HG02763 (cell line): ENCODE data around the gene NTN1.

ENCODE experiments used
- ATAC-seq: cut with Tn5 transposase; IDR thresholded peaks from one replicate; pipeline ENCODE4 v1.9.1; 2021; ENCODE audit warnings: mild to moderate bottlenecking, moderate library complexity; ENCODE audit not compliant: unreplicated experiment

Gene NTN1

DNA sequence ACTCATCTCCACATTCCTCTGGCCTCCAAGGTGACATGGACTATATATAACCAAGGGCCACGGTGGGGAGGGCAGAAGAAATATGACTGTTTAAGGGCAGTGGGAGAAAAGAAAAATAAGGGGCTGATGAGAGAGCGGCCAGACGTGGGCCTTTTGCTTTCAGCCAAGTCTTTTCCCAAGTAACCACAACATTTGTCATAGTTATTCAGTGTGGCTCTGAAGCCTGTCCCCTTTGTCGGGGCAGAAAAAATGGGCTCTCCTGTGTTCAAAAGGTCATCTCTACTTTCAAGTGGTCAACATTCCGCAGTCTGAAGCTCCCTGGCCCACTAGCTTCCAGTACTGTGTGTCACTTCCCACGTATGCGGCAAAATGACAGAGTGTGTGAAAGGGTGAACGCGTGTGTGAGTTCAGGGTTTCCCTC is 245.4 kb downstream of the NTN1 start:
- no peak for ATAC-seq

DNA sequence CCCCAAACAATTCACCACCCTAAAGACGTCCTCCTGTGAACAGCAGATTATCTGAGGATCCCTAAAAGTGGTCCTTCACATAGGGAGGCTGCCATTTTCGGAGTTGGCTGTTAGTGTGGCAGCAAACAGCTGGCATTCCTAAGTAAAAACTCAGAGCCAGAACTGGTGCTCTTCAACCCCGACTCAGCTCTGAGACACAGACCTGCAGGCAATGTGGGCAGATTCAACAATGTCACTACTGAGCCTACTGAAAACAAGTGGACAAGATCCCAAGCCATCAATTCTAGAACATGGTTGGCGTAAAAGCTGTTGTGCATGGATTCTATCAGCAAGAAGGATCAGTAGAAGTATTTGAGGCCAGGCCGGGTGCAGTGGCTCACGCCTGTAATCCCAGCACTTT is 247.2 kb downstream of the NTN1 start:
- no peak for ATAC-seq

DNA sequence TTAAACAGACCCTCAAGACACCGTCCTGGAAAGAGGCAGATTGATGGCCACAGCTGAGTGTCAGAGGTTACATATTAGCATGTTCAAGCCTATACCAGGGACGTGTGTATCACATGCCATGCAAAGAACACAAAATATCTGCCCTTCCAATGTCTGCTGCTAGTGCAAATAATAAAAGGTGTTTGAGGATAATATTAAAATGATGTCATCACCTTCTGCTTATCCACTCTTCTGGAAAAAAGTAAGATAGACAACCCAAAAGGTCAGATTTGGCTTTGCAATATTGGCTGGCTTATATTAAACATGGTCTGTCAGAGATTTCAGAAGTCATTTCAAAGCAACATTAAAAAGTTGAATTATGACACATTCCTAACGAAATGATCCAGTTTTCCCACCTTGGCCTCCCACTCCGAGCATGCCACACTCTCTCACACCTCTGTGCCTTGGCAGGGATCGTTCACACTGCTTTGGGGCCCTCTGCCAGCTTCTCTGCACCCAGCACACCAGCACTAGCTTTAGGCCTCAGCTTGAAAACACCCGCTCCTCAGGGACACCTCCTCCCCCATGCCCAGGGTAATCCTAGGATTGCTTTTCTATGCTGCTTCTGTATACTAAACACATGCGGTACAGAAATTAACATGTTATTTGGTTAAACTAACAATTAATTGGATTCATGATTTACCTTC is 248.2 kb downstream of the NTN1 start:
- ATAC-seq = no peak

DNA sequence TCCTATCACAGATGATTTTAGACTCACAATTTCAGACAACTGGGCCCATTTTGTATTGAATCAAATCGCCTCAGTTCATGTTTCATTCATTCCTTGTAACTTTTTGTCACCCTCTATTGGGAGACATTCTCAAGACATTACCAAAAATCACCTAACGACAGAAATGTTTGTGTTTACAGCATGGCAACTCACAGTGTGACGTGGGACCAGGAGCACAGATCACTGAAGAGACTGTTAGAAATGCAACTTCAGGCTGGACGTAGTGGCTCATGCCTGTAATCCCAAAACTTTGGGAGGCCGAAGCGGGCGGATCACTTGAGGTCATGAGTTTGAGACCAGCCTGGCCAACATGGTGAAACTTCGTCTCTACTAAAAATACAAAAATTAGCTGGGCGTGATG is 249.6 kb downstream of the NTN1 start:
- no peak for ATAC-seq

DNA sequence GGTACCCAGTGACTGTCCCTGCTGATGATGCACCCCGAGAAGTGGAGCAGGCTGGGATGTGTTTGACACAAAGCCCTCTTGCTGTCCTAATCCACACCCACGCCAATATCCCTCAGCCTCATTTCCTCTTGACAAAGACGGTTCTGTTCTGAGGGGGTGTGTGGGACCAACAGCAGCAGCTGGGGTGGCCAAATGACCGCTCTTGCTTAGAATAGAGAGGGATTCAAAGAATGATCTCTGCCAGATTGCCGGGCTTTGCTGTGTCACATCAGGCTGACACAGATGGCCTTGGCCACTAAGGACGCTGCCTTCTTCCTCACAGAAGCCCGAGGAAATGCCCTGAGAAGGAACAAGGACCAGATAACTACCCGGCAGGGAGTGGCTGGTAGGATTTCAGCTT is 250.7 kb downstream of the NTN1 start:
- ATAC-seq = no peak

DNA sequence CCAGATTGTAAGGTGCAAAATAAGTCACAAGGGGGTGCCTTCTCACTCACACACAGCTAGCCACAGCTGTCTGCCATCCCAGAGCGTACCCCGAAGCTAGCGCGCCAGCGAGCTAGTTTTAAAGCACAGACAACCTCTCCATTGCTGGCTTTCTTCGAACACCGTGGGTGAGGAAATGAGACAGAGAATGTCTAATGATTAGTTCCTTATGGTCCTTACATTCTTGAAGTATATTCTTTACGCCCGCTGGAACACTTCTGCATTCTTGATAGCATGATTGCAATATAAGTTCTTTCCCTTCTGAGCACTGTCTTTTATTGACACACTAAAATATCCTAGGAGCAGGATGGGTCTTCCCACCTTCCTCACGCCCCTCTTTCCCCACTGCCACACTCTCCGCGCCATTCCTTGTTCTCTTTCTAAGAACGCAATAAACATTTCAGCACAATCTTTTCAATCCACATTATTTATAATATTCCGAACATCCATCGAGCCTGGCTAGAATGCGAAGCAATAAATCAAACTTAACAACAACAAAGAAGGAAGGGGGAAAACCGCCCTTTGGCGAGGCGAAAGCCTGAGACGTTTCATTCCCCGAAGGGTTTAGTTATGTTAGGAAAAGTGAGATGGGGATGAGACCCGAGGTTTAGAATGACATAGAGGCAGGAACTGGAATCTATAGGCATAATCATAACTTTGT is 251.3 kb downstream of the NTN1 start:
- no peak for ATAC-seq

DNA sequence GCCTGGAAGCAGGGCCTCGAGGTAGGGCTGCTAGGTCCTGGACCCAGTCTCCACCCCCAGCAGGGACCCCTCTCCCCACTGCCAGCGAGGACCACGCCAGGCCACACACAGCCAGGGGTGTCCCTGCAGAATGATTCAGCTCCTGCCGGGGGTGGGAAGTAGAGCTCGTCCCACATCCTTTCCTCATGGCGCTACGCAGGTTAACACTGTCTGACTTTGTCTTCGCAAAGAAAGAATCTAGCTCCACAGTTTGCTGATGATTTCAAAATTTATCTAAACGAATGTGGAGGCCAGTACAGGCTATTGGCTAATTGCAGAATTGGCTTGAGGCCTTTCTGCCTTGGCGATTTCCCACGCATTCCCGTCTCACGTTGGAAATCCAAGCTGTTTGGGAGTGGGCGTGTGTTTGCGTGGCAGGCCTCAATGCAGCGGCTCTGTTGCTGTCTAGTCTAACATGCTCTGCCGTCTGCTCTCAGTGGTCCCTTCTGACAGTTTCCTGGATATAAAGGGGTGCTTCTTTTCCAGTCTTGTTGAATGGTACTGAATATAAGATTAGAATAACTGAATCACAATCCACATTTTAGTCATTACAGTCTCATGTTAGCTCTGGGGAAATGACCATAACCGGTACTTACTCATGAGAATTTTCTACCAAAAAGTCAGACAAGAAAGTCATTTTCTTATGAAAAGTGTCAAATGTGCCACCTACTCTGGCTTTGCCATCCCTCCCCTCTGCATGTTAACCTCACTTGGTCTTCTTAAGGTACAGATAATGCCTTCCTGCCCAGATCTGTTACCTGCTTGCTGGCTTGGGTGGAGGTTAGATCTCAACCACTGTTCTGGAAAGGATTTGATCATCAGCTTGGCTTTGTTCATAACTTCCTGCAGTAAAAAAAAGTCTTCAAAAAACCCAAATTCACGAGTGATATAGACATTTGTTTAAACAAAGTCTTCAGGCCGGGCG is 252.4 kb downstream of the NTN1 start:
- ATAC-seq = no peak

DNA sequence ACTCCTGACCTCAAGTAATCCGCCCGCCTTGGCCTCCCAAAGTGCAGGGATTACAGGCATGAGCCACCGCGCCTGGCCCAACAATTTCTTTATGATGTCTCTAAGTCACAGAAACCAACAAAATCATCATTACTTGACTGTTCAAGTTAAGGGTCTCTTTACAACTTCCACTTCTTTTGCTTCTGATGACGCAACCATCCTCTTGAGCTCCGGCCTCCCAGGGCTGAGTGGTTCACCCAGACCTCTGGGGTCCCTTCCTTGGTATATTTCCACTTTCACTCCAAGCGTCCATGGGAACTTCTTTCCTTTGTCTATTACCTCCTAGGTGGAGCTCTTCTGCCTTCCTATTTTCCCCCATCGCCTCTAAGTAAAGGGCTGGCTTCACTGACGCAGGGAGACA is 253.7 kb downstream of the NTN1 start:
- no peak for ATAC-seq

DNA sequence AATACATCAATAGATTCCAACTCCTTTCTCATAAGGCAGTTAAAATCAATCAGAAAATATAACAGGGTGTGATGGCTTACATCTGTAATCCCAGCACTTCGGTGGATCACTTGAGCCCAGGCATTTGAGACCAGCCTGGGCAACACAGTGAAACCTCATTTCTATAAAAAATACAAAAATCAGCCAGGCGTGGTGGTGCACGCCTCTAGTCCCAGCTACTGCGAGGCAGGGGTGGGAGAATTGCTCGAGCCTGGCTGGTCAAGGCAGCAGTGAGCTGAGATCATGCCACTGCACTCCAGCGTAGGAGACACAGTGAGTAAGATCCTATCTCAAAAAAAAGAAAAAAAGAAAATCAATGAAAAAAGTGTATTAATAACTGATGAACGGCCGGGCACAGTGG is 258.6 kb downstream of the NTN1 start:
- ATAC-seq = no peak

DNA sequence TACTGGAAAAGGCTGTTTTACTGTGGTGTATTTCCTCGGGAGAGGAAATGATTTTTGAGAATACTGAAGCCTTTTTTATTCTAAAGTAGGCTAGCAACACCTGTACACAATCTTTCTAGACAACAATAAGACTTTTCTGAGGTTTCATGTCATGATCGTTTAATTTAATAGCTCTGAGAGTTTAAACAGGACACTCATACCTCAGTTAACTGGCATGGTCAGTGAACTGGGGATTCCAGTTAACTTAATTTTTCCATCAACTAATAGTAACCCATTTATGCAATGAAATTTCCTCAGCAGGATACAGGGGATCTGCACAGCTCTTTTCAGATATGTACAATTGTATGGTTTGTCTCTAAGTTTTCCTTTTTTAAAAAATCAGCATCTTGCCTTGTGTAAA is 262.6 kb downstream of the NTN1 start:
- no peak for ATAC-seq

DNA sequence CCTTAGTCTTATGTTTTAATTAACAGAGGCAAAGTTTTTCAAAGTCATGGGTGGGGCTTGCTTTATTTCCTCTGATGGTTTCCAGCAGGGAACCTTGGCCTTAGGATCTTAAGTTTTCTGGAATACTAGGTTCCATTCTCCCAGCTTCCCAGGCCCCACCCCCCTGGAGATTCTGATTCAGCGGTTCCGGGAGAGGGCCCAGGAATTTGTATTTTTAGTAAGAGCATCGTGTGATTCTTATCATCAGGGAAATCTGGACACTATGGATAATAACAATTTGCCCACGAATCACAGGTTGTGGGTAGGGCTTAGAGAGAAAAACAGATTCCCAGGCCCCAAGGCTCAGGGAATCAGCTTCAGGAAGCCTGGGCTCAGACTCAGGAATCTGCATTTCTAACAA is 263.6 kb downstream of the NTN1 start:
- no peak for ATAC-seq

DNA sequence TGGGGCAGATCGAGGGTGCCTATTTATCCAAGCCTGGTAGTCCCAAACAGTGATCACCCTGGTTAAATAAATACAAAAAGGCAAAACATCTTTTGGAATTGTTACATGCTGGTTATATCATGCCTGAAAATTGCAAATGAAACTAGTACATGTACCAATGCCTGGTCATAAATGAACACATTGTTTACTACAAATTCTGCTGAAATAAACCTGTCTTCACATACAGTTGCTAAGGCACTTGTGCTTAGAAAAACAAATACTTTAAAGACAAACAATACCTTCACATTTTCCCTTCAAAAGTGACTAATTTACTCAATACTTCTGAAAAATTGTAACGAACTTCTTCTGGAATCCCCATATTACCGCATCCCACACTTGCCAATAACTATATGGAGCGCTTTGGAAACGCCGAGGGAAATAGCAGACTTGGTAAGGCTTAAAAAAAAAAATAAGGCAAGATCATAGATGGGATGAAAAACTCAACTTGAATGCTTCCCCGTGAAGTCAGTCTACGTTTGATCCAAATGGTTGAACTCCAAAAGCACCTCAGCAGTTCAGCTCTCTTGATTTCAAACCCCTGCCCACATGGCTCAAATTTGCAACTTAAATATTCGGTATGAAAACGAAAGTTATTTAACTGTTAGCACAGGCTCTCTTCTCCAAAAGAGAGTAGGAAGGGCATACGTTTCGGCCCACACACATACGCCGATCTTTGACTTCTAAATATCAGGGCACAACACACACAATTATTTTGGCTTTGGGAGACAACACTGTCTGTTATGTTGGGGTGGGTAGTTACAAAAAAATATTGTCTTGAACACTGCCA is 264.5 kb downstream of the NTN1 start:
- no peak for ATAC-seq

DNA sequence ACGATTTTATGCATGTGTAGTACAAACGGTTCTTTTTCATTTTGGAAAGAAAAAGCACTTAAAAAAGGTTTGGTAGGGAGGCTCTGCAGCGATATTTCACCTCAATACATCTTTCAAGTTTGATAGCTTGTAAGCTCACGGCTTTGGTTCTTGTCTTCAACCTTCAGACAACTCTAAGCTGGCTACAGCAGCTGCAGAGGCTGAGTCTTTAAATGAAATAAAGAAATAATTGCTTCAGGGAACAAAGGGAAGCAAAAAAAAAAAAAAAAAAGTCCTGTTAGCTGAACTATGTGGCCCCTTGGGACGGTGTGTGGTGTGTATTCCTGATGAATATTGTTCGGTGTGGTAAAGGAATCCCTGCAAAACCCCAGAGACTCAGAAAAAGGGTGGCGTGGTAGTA is 265.1 kb downstream of the NTN1 start:
- no peak for ATAC-seq

DNA sequence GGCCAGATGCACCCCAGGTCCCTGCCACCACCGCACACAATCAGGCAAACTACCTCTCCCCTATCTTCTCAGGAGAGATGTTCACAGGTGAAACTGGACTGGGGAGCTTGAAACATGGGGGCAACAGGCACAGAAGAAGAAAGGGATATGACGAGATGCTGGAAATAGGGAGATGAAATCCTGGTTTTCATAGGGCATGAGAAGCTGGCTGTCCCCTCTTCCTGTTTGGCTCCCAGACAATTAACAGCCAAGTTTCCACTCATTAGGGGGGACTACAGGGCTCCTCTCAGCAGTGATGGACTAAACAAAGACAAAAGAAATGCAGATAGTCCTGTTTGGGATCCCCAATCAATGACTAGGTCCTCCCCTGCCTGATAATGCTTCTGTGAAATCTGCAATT is 266.0 kb downstream of the NTN1 start:
- ATAC-seq = no peak

DNA sequence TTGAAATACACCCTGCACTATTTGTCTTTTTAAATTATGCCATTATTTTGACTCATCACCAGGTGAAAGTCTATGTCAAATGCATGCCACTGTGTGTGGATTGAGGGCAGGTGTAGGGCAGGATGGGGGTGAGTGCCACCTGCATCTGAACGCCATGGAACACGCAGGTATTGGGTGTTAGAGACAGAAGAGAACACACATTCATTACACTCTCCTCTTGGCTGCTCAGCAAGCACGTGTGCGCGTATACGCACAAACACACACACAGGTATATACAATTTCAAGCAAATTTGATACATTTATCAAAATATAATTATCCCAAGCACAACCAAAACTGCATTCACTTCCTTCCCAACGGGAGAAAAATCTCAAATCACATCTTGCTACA is 268.9 kb downstream of the NTN1 start:
- ATAC-seq = no peak

DNA sequence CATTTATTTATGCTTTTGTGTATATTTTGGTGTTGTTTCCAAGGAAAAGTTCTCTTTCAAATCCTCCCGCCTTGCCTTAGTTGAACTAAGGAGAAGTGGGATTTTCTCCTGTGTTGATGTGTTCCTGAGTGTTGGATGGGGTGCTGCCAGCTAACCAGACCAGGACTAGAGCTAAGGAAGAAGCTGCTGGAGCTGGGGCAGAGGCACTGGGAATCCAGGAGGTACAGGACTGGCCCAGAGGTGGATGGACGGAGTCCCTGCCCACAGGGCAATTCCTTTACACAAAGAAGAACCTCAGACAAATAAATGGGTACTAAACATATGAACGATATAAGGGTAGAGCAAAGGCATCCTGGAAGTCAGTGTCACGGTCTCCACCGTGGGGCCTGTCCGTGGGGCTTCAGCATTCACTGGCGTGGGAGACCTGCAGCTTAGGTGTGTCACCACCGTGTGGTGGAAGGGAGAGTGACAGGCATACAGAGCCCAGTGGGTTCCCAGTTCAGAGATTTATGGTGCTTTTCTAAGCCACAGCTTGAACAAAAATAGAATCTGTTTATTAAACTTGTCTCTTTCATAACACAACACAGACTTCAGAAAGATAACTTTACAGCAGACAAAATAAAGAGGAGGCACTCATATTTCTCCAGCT is 270.7 kb downstream of the NTN1 start:
- no peak for ATAC-seq

DNA sequence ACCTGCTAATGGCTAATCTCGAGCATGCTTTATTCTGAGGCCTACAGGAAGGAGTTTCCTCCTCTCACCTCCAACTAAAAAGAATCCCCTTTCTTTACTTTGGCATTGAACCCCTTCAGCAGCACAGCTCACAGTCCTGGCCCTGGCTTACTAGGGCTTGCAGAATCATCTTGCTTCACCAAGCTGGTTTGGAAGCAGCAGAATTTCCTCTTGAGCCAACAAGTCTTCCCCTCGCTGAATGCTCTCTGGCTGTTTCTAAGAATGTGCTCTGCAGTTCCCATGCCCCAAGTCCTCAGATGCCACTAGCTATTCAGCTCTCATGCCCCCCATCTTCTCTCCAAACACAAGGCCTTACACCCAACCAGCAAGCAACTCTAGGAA is 271.2 kb downstream of the NTN1 start:
- ATAC-seq = no peak
